ENCODE measurements around the gene SLC35D2.

SLC35D2 gene

GRCh38 chr9:96304230-96304629, 79.3 kb downstream of the SLC35D2 start:
- DNase-seq, result no peak

- no peak for DNase-seq
These were observed 81.5 kb downstream of the SLC35D2 start, which contains the start of gene HSD17B3 for GRCh38 chr9:96302021-96302420. Gene HSD17B3, minus strand, starts transcription at chr9:96302176. Its CDS starts 72 bp downstream, at chr9:96302104.

DNA sequence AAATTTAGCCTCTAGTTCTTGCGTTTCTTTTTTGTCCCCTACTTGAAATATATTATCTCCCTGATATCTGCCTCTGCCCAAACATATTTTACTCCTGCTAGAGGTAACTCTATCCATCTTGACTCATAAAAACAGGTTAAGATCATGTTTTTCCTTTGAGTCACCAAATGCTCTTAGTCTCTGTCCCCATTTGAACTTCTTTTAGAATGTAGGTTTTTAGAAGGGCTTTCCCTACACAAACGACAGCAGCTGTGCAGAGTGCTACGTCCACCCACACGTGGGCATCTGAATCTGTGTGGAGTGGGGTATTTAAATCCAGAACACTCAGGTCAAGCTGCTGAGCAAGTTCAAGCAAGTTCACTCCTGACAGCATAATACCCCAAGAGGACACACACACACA, 83.7 kb downstream of the SLC35D2 start:
- peak in 1 of 2 experiments; percentile 11 for DNase-seq

DNA sequence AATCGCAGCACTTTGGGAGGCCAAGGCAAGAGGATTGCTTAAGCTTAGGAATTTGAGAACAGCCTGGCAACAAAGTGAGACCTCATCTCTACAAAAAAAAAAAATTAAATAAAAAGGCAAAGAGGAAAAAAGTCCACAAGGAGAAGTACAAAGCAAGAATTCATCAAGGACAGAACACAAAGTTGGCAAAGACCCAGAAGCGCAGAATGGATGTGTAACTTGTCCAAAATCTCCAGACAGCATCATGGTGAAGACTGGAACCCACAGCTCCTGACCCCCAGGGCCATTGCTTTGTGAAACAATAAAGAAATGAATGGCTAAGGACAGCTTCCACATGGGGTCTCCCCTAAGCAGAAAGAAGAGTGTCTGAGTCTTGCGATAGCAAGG, 89.4 kb downstream of the SLC35D2 start:
- DNase-seq, result no peak

- no peak for DNase-seq
These were observed 89.9 kb downstream of the SLC35D2 start for GRCh38 chr9:96293498-96294158.

DNA sequence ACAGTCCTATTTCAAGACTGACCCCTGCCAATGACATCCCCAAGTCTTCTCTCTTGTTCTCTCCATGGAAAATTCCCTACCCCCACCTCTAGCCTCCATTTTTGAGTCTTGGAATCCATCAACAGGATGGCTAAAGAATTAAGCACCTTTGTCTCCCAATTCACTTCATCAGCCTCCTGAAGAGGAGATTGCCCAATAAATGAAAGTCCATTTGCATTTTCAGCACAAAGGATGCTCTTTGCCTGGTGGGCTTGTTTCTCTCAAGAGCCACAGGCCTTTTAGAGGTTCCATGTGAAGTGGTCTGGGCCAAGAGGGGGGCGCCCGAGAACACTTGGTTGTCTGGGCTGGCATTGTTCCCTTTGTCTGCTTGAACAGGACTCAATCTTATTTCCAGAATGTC, 94.1 kb downstream of the SLC35D2 start:
- DNase-seq, result no peak

GRCh38 chr9:96281641-96282040, 101.9 kb downstream of the SLC35D2 start:
- DNase-seq, result no peak

- DNase-seq, result no peak
These were observed 103.6 kb downstream of the SLC35D2 start for GRCh38 chr9:96279932-96280331.

- no peak for DNase-seq
These were observed 108.6 kb downstream of the SLC35D2 start for GRCh38 chr9:96274939-96275338.

Measured in SW 1271 (cell line).